ENCODE measurements around the gene SLC12A8. TPM values are rescaled to one million over a fixed set of nuclear protein-coding genes. Genes with fewer than 3 reads are reported as not detected.

The SLC12A8 gene
- polyA plus RNA-seq, 1 of the 3 experiments (the other 2 are of a cell fraction) = 7.5 TPM

DNA sequence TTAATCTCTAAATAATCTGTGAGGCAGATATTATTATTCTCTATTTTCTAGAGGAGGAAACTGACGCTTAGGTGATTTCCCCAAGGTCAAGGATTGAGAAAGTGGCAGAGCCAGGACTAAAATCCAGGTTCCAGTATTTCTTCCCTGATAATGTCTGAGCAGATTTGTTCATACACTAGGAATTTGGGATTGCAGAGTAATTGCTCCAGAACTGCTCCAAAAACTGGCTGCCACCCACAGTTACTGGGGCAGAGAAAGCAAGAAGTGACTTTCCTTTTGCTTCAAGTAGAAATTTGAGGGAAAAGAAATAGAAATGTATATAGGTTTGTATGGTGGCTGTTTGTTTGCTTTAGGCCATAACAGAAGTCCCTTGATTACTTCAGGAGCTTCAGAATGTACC is 60.6 kb downstream of the SLC12A8 start (continued):
- TF ChIP-seq YY1 (IDR thresholded peaks at IDR 0.05; ENCODE audit: low read depth) = no peak

DNA sequence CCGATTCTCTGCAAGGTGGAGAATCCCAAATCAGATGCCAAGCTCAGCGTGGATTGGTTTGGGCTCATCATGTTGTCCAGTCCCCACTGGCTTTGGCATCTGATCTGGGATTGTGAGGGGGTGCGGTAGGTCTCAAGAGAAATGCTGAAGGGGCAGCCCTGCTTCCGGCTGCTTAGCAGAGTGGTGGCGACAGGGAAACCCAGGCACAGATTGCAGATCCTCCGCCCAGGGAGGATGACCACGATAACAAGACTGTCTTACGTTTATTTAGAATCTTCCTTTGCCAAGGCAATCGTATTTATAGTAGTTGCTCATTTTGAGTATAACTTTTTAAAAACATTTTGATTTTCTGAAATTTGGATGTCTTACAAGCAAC is 61.1 kb downstream of the SLC12A8 start:
- Histone ChIP-seq H3K9me2 (no peaks in the 10 kb centered on the region), H4K20me1 (ENCODE audit: insufficient read depth) (no peaks in the 10 kb centered on the region), H3K9ac (no peak overlapping the region), H3K4me1 (ENCODE audit: control insufficient read depth in 1 of 2, insufficient read depth in 2 of 2, low read depth in 1 of 2, low read length in 1 of 2) (peaks cover 0 to under 1% of the 10 kb centered on the region in 2 experiments; a peak in 1 of 4 replicates), H3F3A (replicated peaks; ENCODE audit: insufficient read depth) (no peaks in the 10 kb centered on the region), H2AFZ (ENCODE audit: low read depth) (no peak overlapping the region), H3K27me3 (ENCODE audit: insufficient read depth) (no peaks in the 10 kb centered on the region), H3K27ac (ENCODE audit: low read depth in 2 of 2, low read length in 1 of 2) (no peak overlapping the region), H3K4me3 (ENCODE audit: low read depth in 2 of 2, low read length in 1 of 2) (no peak overlapping the region), H3K9me3 (no peaks in the 10 kb centered on the region), H3K79me2 (ENCODE audit: insufficient read depth) (no peaks in the 10 kb centered on the region), H3K36me3 (replicated peaks in 1 of 2; ENCODE audit: control insufficient read depth in 1 of 2, insufficient read depth in 2 of 2, low read length in 1 of 2) (no peaks in the 10 kb centered on the region), H3K4me2 (no peak overlapping the region)
- TF ChIP-seq MXI1 (IDR thresholded peaks at IDR 0.05; ENCODE audit: low read depth, low read length) (no peak), SMC3 (IDR thresholded peaks at IDR 0.05; ENCODE audit: low read depth, low read length) (no peak)
- POLR2A ChIA-PET = no interaction called here
- CTCF ChIA-PET = interaction anchor here (1.7 kb wide), 1 partner anchor 14 kb away, joined by 5 read pairs; no protein-coding TSS in a partner anchor
- DNase-seq = no peak
- WGBS (ENCODE audit: low lambda C conversion rate) = 93% methylated on average over 9 of the region's 9 CpGs

DNA sequence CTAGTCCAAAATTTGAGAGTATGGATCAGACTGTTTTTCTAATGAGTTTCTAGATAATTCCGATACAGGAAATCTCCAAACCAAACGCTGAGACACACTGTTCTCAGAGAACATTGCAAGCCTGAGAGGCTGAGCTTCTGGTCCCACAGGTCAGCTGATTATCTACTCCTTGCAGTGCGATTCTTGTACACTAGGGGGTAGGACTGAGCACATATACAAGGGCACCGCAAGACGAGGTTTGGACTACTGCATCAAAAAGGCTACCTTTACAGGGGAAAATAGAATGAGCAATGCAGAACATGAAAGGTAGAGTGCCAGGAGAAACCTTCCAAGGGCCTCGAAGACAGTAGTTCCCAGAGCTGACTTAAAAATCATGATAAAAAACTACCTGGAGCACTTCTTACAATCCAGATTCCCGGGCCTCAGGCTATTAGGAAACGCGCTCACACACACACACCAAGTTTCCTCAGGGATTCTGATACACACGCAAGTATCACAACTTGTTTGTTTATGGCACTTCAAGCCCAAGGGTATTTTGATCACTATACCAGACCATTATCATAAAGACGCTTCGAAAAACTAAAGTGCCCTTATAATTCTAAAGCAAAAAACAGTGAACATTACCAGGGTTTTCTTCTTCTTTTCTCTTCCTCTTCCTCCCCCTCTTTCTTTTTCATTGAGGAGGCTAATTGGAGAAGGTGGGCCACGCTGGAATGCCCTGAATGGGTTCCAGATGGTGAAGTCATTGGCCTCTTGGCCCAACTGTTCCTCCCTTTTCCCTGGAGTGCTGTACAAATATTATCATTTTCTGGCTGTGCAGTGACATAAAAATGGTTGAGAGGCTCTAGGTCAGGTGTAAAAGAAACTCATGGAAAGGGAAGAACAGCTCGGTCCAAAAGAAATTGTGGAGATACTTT is 61.8 kb downstream of the SLC12A8 start:
- H3F3A ChIP-seq (replicated peaks; ENCODE audit: insufficient read depth) = no peaks in the 10 kb centered on the region
- no peak overlapping the region for H2AFZ ChIP-seq (ENCODE audit: low read depth)
- POLR2A ChIA-PET = interaction anchor here (0.6 kb wide), 1 partner anchor 12 kb away, joined by 3 read pairs; no protein-coding TSS in a partner anchor
- no peaks in the 10 kb centered on the region for H4K20me1 ChIP-seq (ENCODE audit: insufficient read depth)
- H3K4me3 ChIP-seq (ENCODE audit: low read depth in 2 of 2, low read length in 1 of 2) = no peak overlapping the region
- DNase-seq = peak; percentile 59
- H3K9ac ChIP-seq = no peak overlapping the region
- CTCF ChIA-PET = interaction anchor here (1.2 to 1.7 kb wide), 3 partner anchors 15 to 40 kb away, joined by 3 to 5 read pairs (median 3); no protein-coding TSS in a partner anchor
- H3K4me2 ChIP-seq = no peak overlapping the region
- no peaks in the 10 kb centered on the region for H3K4me1 ChIP-seq (ENCODE audit: control insufficient read depth in 1 of 2, insufficient read depth in 2 of 2, low read depth in 1 of 2, low read length in 1 of 2)
- H3K36me3 ChIP-seq (replicated peaks in 1 of 2; ENCODE audit: control insufficient read depth in 1 of 2, insufficient read depth in 2 of 2, low read length in 1 of 2) = no peaks in the 10 kb centered on the region
- no peaks in the 10 kb centered on the region for H3K9me2 ChIP-seq
- no peaks in the 10 kb centered on the region for H3K79me2 ChIP-seq (ENCODE audit: insufficient read depth)
- 79% methylated on average over 14 of the region's 14 CpGs for WGBS (ENCODE audit: low lambda C conversion rate)
- no peaks in the 10 kb centered on the region for H3K9me3 ChIP-seq
- no peak overlapping the region for H3K27ac ChIP-seq (ENCODE audit: low read depth in 2 of 2, low read length in 1 of 2)
- TF ChIP-seq POLR2AphosphoS5 (IDR thresholded peaks at IDR 0.05; ENCODE audit: low read depth, low read length) = no peak
- TF ChIP-seq NFIC (IDR thresholded peaks at IDR 0.05; ENCODE audit: borderline replicate concordance) = no peak
- no peak for TF ChIP-seq JUND (IDR thresholded peaks at IDR 0.05)
- no peak for TF ChIP-seq EZH2phosphoT487 (IDR thresholded peaks at IDR 0.05; ENCODE audit: borderline replicate concordance, low read depth)
- no peak for TF ChIP-seq RFX5 (IDR thresholded peaks at IDR 0.05; ENCODE audit: low read length)
- TF ChIP-seq, protein P1, sequence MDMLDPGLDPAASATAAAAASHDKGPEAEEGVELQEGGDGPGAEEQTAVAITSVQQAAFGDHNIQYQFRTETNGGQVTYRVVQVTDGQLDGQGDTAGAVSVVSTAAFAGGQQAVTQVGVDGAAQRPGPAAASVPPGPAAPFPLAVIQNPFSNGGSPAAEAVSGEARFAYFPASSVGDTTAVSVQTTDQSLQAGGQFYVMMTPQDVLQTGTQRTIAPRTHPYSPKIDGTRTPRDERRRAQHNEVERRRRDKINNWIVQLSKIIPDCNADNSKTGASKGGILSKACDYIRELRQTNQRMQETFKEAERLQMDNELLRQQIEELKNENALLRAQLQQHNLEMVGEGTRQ (IDR thresholded peaks at IDR 0.05; ENCODE audit: borderline replicate concordance, low read depth, low read length) = no peak
- peak; percentile 36 for TF ChIP-seq SMC3 (IDR thresholded peaks at IDR 0.05; ENCODE audit: low read depth, low read length)
- peak; percentile 45 for TF ChIP-seq RAD21 (IDR thresholded peaks at IDR 0.05; ENCODE audit: low read length)
- TF ChIP-seq MEF2A (IDR thresholded peaks at IDR 0.05; ENCODE audit: borderline replicate concordance, low read depth) = no peak
- TF ChIP-seq, protein P2, sequence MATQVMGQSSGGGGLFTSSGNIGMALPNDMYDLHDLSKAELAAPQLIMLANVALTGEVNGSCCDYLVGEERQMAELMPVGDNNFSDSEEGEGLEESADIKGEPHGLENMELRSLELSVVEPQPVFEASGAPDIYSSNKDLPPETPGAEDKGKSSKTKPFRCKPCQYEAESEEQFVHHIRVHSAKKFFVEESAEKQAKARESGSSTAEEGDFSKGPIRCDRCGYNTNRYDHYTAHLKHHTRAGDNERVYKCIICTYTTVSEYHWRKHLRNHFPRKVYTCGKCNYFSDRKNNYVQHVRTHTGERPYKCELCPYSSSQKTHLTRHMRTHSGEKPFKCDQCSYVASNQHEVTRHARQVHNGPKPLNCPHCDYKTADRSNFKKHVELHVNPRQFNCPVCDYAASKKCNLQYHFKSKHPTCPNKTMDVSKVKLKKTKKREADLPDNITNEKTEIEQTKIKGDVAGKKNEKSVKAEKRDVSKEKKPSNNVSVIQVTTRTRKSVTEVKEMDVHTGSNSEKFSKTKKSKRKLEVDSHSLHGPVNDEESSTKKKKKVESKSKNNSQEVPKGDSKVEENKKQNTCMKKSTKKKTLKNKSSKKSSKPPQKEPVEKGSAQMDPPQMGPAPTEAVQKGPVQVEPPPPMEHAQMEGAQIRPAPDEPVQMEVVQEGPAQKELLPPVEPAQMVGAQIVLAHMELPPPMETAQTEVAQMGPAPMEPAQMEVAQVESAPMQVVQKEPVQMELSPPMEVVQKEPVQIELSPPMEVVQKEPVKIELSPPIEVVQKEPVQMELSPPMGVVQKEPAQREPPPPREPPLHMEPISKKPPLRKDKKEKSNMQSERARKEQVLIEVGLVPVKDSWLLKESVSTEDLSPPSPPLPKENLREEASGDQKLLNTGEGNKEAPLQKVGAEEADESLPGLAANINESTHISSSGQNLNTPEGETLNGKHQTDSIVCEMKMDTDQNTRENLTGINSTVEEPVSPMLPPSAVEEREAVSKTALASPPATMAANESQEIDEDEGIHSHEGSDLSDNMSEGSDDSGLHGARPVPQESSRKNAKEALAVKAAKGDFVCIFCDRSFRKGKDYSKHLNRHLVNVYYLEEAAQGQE (IDR thresholded peaks at IDR 0.05; ENCODE audit: low read depth, low read length) = no peak
- TF ChIP-seq, protein P3, sequence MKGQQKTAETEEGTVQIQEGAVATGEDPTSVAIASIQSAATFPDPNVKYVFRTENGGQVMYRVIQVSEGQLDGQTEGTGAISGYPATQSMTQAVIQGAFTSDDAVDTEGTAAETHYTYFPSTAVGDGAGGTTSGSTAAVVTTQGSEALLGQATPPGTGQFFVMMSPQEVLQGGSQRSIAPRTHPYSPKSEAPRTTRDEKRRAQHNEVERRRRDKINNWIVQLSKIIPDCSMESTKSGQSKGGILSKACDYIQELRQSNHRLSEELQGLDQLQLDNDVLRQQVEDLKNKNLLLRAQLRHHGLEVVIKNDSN (IDR thresholded peaks at IDR 0.05; ENCODE audit: borderline replicate concordance, low read depth) = peak; percentile 39; the same call in 1 of the 2 replicates
- TF ChIP-seq NRF1 (IDR thresholded peaks at IDR 0.05; ENCODE audit: low read depth, low read length) = no peak
- TF ChIP-seq RXRA (IDR thresholded peaks at IDR 0.05; ENCODE audit: borderline replicate concordance, low read depth) = no peak
- TF ChIP-seq, protein P4, sequence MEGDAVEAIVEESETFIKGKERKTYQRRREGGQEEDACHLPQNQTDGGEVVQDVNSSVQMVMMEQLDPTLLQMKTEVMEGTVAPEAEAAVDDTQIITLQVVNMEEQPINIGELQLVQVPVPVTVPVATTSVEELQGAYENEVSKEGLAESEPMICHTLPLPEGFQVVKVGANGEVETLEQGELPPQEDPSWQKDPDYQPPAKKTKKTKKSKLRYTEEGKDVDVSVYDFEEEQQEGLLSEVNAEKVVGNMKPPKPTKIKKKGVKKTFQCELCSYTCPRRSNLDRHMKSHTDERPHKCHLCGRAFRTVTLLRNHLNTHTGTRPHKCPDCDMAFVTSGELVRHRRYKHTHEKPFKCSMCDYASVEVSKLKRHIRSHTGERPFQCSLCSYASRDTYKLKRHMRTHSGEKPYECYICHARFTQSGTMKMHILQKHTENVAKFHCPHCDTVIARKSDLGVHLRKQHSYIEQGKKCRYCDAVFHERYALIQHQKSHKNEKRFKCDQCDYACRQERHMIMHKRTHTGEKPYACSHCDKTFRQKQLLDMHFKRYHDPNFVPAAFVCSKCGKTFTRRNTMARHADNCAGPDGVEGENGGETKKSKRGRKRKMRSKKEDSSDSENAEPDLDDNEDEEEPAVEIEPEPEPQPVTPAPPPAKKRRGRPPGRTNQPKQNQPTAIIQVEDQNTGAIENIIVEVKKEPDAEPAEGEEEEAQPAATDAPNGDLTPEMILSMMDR (IDR thresholded peaks at IDR 0.05) = peak; percentile 67
- no peaks in the 10 kb centered on the region for H3K27me3 ChIP-seq (ENCODE audit: insufficient read depth)

All from SK-N-SH (cell line).